HG02763 (cell line): ENCODE measurements around the gene EFNA5.
"Not testable (repeated sequence)": the region's sequence is repeated elsewhere in the genome, so short reads cannot be mapped to it uniquely, and the experiment has no call there.

Experiments
- ATAC-seq: cut with Tn5 transposase; IDR thresholded peaks from one replicate; pipeline ENCODE4 v1.9.1; 2021; ENCODE audit warnings: mild to moderate bottlenecking, moderate library complexity; ENCODE audit not compliant: unreplicated experiment

EFNA5 gene

DNA sequence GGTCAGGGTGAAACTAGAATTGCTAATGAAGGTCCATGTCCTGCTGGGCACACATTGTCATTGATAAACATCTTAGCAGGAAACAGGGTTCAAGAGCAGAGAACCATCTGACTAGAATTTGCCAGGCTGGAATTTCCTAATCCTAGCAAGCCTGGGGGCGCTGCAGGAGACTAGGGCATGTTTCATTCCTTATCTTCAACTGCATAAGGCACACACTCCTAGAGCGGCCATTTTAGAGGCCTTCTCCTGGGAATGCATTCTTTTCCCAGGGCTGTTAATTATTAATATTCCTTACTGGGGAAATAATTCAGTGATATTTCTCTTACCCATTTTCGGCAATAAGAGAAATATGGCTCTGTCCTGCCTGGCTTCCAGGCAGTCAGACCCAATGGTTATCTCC is 324.2 kb downstream of the EFNA5 start:
- not testable (repeated sequence) for ATAC-seq

DNA sequence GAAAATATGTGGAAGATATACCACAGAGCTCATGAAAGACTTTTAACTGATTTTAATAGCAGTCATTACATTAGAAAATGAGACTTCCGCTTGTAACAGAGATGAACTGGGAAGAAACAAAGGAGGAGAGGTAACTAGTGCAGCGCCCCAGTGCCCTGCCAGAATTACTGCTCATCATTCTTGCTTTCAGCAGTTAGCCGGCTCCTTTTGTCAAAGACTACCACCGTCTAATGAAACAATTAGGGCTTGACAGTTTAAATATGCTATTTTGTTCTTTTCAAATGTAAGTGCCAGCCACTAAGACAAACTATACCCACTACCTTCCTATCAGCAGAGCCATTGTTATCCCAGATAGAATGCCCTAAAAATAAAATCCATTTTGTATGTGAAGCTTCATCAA is 328.4 kb downstream of the EFNA5 start:
- no peak for ATAC-seq

DNA sequence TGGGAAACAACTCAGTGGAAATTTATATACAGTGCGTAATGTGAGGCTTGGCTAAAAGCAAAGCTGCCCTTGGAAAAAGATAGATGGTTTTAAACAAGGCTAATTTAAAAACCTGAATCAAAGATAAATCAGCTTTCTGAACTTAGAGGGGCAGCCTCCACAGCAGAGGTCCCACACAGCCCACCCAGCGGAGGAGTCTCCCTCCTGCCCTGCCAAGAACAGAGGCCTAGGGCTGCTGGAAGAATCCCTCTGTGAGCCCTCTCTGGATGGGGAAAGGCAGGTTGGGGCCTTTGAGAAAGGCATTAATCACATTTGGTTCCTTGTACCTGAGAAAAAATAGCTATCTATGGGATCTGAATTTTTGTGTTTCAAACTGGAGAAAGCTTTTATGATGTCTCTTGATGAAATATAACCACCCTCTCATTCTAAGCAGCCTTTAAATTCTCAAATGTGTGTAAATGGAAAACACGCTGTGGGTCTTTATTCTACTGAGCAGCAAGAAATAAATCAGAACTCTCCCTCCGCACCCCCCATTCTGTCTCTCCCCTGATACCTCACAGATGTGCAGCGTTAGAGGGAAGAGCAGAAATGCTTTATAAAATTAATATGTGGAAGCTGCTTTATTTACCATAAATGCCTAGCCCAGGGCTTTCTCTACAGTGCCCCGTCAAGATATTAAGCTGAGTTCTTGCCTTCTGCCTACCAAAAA is 329.2 kb downstream of the EFNA5 start:
- ATAC-seq = no peak

GRCh38 chr5:107340631-107341030 is 330.1 kb downstream of the EFNA5 start:
- ATAC-seq = no peak

- no peak for ATAC-seq
Observed at GRCh38 chr5:107338335-107338734, 332.4 kb downstream of the EFNA5 start.

- ATAC-seq = no peak
Observed at GRCh38 chr5:107337281-107337680, 333.5 kb downstream of the EFNA5 start.

DNA sequence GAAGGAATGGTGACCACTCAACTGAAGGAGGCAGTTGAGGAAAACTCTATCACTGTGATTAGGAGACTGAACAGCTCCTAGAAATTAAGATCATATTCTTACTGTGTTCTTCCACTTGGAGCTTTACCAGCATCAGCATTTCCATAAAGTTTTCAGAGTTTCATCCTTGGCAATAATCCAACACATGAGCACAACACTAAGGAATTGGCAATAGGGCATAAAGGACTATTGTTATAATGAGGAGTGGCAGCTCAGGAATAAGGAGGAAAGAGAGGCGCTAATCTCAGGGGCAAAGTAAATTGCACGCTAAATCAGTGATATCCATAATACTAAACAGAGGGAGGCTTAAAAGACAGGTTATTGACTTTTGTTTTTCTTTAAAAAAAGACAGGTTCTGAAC is 338.9 kb downstream of the EFNA5 start:
- no peak for ATAC-seq

- ATAC-seq = no peak
Observed at GRCh38 chr5:107331312-107331711, 339.4 kb downstream of the EFNA5 start.

- ATAC-seq = no peak
Observed at GRCh38 chr5:107330903-107331302, 339.8 kb downstream of the EFNA5 start.

GRCh38 chr5:107329850-107330249 is 340.9 kb downstream of the EFNA5 start:
- ATAC-seq = peak; percentile 70
